ENCODE measurements around the gene MAGEA2B.
"Not testable (repeated sequence)": the region's sequence is repeated elsewhere in the genome, so short reads cannot be mapped to it uniquely, and the experiment has no call there.

GRCh38 chrX:152758918-152759317, 44.5 kb downstream of the MAGEA2B start, which contains the start of gene CSAG3:
- TF ChIP-seq ZNF396 (CRISPR knock-in tag; IDR thresholded peaks at IDR 0.05; ENCODE audit: borderline replicate concordance); SMAD4 (CRISPR knock-in tag; IDR thresholded peaks at IDR 0.05); CTCF (IDR thresholded peaks at IDR 0.05): not testable (repeated sequence)
